ENCODE measurements around the gene AOAH.
"Not testable (repeated sequence)": the region's sequence is repeated elsewhere in the genome, so short reads cannot be mapped to it uniquely, and the experiment has no call there.

The AOAH gene

DNA sequence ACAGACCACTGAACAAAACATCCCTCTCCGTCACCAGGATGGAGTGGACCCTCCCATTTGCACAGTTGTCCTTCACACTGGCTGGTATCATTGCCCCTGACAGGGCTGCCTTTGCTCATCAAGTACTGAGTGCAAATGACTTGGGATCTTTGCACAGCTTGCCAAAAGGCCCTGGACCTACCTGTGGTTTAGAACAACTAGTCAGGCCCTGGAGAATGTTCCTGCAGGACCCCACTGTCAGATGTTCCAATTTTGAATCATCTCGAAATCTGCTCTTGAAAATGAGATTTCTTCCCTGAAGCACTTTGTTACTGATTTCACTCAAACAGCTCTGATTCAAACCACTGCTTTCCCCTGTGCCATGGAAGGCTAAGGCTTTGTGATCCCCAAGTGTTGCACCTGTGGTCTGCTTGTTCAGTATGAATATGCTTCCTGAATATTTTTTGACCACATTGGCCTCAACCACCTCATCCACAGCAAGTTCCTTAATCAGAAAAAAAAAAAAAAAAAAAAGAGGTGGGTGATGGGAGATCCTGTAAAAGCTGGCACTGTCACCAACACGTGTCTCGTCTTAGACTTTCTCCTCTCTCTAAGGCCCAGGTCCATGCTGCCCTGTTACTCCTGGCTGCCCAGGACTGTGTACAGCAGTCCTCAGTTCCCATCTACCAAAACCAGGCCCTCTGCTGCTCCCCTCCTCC, 2.7 kb upstream of the AOAH start:
- TF ChIP-seq POLR2A (IDR thresholded peaks at IDR 0.05; ENCODE audit: low read depth, low read length) (no peak), POU2F2 (IDR thresholded peaks at IDR 0.05; ENCODE audit: low read depth, low read length) (no peak), POLR2AphosphoS5 (IDR thresholded peaks at IDR 0.05; ENCODE audit: low read depth, low read length) (no peak), SPI1 (IDR thresholded peaks at IDR 0.05; ENCODE audit: low read depth, low read length) (no peak), PAX5 (IDR thresholded peaks at IDR 0.05; ENCODE audit: insufficient read depth, low read length, severe bottlenecking) (no peak), TAF1 (IDR thresholded peaks at IDR 0.05; ENCODE audit: low read depth, low read length) (no peak)
- no peak for DNase-seq (ENCODE audit: insufficient read length, low spot score)
- peak; percentile 28 for FAIRE-seq

DNA sequence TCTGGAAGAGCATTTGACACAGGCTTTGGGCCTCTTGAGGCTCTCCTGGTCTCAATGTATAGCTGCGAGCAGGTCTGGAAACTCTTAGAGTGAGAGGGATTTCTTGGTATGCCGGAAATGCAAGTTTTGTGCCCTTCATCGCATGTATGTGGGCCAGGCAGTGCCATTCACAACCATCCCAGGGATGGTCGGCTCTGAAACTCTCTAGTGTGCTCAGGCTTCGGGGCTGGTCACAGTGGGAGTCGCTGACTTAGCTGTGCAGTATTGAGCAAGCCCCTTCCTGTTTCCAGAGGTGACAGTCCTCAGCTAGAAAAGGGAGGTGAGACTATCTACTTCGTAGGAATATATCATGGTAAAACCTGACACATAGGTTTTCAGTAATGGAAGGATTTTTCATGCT, 2.0 kb upstream of the AOAH start:
- FAIRE-seq (no peak), DNase-seq (ENCODE audit: insufficient read length, low spot score) (no peak)
- TF ChIP-seq PAX5 (IDR thresholded peaks at IDR 0.05; ENCODE audit: insufficient read depth, low read length, severe bottlenecking) (no peak), POU2F2 (IDR thresholded peaks at IDR 0.05; ENCODE audit: low read depth, low read length) (no peak), POLR2AphosphoS5 (IDR thresholded peaks at IDR 0.05; ENCODE audit: low read depth, low read length) (no peak), SPI1 (IDR thresholded peaks at IDR 0.05; ENCODE audit: low read depth, low read length) (no peak), TAF1 (IDR thresholded peaks at IDR 0.05; ENCODE audit: low read depth, low read length) (no peak), POLR2A (IDR thresholded peaks at IDR 0.05; ENCODE audit: low read depth, low read length) (no peak)

DNA sequence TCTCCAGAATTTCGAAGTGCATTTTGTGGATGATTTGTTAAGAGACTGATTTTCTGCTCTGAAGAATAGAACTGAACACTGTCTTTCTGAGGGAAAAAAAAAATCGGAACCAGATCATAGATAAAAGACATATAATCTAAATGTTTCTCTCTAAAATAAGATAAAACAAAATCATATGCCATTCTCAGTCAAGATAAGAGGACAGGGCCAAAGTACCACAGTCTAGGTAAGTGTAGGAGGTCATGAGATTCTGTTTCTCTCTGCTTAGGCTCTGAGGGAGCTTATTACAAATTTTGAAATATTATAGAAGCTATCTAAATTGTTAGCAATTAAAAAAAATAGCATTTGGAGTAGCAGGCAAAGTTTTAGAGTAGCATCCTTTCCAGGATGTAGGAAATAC, 702 bp upstream of the AOAH start:
- TF ChIP-seq POLR2A (IDR thresholded peaks at IDR 0.05; ENCODE audit: low read depth, low read length) (no peak), POLR2AphosphoS5 (IDR thresholded peaks at IDR 0.05; ENCODE audit: low read depth, low read length) (no peak), TAF1 (IDR thresholded peaks at IDR 0.05; ENCODE audit: low read depth, low read length) (no peak), PAX5 (IDR thresholded peaks at IDR 0.05; ENCODE audit: insufficient read depth, low read length, severe bottlenecking) (no peak)
- no peak for FAIRE-seq
- no peak for DNase-seq (ENCODE audit: insufficient read length, low spot score)

GRCh38 chr7:36723291-36723690, 1.0 kb downstream of the AOAH start:
- DNase-seq (ENCODE audit: insufficient read length, low spot score): no peak
- no peak for TF ChIP-seq SPI1 (IDR thresholded peaks at IDR 0.05; ENCODE audit: low read depth, low read length)
- no peak for TF ChIP-seq POU2F2 (IDR thresholded peaks at IDR 0.05; ENCODE audit: low read depth, low read length)
- no peak for TF ChIP-seq TAF1 (IDR thresholded peaks at IDR 0.05; ENCODE audit: low read depth, low read length)
- TF ChIP-seq PAX5 (IDR thresholded peaks at IDR 0.05; ENCODE audit: insufficient read depth, low read length, severe bottlenecking): no peak
- no peak for TF ChIP-seq POLR2A (IDR thresholded peaks at IDR 0.05; ENCODE audit: low read depth, low read length)
- TF ChIP-seq POLR2AphosphoS5 (IDR thresholded peaks at IDR 0.05; ENCODE audit: low read depth, low read length): no peak

DNA sequence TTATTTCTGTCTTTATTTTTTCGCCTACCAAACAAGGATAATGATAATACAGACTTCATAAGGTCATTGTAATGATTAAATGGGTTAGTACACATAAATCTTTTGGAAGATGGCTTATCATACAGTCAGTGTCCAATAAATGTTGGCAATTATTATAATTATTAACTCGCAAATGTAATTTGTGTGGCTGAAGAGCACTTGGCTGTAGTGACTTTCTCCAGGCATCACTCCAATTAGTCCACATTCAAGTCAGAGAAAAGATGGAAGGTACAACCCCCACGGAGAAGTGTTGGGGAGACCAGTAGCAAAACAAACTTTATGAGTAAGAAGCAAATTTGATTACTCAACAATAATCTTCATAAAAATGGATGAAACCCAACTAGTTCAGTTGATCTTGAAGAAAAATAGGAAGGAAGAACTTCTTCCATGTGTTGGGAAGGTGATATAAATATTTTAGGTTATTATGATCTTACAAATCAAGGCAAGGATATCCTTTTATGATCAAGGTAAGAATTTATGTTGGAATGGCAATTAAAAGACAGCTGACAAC, 5.1 kb downstream of the AOAH start:
- DNase-seq (ENCODE audit: insufficient read length, low spot score) (no peak), FAIRE-seq (no peak)

More at GRCh38 chr7:36723291-36723690, 1.0 kb downstream of the AOAH start:
- FAIRE-seq: peak; percentile 31

DNA sequence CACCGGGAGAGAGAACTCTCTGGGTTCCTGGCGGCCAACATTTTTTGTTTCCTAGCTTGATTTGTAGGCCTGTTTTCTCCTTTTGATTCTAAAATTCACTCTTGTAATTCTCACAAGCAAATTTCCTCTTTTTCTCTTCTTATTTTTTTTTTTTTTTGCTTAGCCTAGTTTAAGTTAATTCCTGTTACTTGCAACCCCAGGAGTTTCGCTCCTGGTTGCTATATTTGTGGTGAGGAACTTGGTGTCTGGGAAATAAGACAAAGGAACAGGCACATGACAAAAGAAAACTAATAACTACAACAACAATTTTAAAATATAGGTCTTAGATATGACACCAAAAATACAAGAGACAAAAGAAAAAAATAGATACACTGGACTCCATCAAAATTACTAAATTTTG, 6.7 kb downstream of the AOAH start:
- DNase-seq (ENCODE audit: insufficient read length, low spot score) (no peak), FAIRE-seq (no peak)
- TF ChIP-seq SPI1 (IDR thresholded peaks at IDR 0.05; ENCODE audit: low read depth, low read length): no peak
- TF ChIP-seq POLR2A (IDR thresholded peaks at IDR 0.05; ENCODE audit: low read depth, low read length): no peak
- TF ChIP-seq TAF1 (IDR thresholded peaks at IDR 0.05; ENCODE audit: low read depth, low read length): no peak
- TF ChIP-seq PAX5 (IDR thresholded peaks at IDR 0.05; ENCODE audit: insufficient read depth, low read length, severe bottlenecking): no peak
- no peak for TF ChIP-seq POU2F2 (IDR thresholded peaks at IDR 0.05; ENCODE audit: low read depth, low read length)
- TF ChIP-seq POLR2AphosphoS5 (IDR thresholded peaks at IDR 0.05; ENCODE audit: low read depth, low read length): no peak

More for the DNA sequence above, 5.1 kb downstream of the AOAH start:
- no peak for TF ChIP-seq PAX5 (IDR thresholded peaks at IDR 0.05; ENCODE audit: insufficient read depth, low read length, severe bottlenecking)

DNA sequence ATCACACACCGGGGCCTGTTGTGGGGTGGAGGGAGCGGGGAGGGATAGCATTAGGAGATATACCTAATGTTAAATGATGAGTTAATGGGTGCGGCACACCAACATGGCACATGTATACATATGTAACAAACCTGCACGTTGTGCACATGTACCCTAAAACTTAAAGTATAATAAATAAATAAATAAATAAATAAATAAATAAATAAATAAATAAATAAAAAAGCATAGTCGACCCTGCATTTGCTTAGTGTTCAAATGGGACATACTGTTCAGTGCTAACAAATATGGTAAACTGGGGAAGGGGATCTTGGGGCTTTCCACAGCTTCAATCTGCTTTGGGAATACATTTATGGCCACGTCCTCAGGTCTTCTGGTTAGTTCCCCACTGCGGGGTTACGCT, 7.5 kb downstream of the AOAH start:
- FAIRE-seq; DNase-seq (ENCODE audit: insufficient read length, low spot score): not testable (repeated sequence)

DNA sequence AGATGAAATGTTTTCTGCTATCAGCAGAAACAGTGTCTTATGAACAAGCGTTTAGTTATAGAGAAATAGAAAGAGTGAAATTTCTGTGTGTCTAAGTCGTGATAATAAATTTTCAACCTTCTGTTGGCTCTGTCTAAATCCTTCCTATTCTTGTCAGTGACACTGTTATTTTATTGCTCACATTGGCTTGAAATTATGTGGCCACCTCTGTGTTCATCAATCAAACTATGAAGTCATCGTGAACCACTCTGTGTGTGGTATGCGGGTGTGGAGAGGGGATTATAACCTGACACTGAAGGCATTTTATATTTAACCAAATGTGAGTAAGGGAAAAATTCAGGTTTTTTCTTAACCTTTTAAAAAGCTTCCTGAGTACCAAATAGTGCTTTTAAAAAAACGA, 12.3 kb downstream of the AOAH start:
- DNase-seq (ENCODE audit: insufficient read length, low spot score): no peak
- no peak for TF ChIP-seq POLR2A (IDR thresholded peaks at IDR 0.05; ENCODE audit: low read depth, low read length)
- no peak for TF ChIP-seq PAX5 (IDR thresholded peaks at IDR 0.05; ENCODE audit: insufficient read depth, low read length, severe bottlenecking)
- no peak for TF ChIP-seq POU2F2 (IDR thresholded peaks at IDR 0.05; ENCODE audit: low read depth, low read length)
- no peak for TF ChIP-seq TAF1 (IDR thresholded peaks at IDR 0.05; ENCODE audit: low read depth, low read length)
- no peak for TF ChIP-seq SPI1 (IDR thresholded peaks at IDR 0.05; ENCODE audit: low read depth, low read length)
- no peak for FAIRE-seq

DNA sequence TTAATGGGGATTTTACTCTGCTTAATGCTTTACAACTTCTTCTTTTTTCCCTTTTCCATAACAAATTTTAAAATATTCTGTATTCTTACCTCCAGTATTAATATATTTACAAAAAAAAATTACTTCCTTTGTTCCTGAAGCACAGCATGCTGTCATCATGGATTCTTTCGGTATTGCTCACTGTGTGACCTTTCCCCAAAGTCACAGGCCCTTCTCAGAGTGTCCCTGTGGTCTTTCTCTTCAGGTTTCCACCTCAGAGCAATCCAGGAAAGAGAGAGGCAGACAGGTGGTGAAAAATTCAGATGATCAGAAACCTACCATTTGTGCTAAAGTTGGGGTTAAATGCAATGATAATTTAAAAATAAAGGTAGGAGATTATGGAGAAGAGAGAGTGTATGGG, 13.0 kb downstream of the AOAH start:
- FAIRE-seq (no peak), DNase-seq (ENCODE audit: insufficient read length, low spot score) (no peak)
- TF ChIP-seq SPI1 (IDR thresholded peaks at IDR 0.05; ENCODE audit: low read depth, low read length) (no peak), POLR2A (IDR thresholded peaks at IDR 0.05; ENCODE audit: low read depth, low read length) (no peak), POLR2AphosphoS5 (IDR thresholded peaks at IDR 0.05; ENCODE audit: low read depth, low read length) (no peak), POU2F2 (IDR thresholded peaks at IDR 0.05; ENCODE audit: low read depth, low read length) (no peak), PAX5 (IDR thresholded peaks at IDR 0.05; ENCODE audit: insufficient read depth, low read length, severe bottlenecking) (no peak), TAF1 (IDR thresholded peaks at IDR 0.05; ENCODE audit: low read depth, low read length) (no peak)

DNA sequence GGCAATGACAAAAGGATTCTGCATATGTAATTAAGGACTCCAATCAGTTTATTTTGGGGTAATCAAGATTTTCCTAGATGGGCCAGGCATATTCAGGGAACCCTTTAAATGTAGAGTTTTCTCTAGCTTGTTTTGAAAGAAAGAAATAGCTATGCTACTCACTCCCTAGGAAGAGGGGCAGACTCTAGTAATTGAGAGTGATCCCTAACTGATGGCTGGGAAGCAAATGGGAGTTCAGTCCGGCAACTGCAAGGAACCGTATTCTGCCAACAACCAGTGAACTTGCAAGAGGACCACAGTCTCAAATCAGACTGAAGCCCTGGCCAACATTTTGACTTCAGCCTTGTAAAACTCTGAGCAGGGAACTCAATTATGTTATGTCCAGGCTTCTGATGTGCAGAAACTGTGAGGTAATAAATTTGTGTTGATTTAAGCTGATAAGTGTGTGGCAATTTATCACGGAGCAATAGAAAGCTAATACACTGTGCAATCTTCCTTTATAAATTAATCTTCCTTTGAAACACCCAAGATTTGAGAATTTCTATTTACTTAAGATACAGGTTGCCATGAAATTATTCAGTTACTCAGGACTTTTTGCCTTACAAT, 14.0 kb downstream of the AOAH start:
- TF ChIP-seq PAX5 (IDR thresholded peaks at IDR 0.05; ENCODE audit: insufficient read depth, low read length, severe bottlenecking) (no peak), TAF1 (IDR thresholded peaks at IDR 0.05; ENCODE audit: low read depth, low read length) (no peak), SPI1 (IDR thresholded peaks at IDR 0.05; ENCODE audit: low read depth, low read length) (no peak), POU2F2 (IDR thresholded peaks at IDR 0.05; ENCODE audit: low read depth, low read length) (no peak), POLR2AphosphoS5 (IDR thresholded peaks at IDR 0.05; ENCODE audit: low read depth, low read length) (no peak), POLR2A (IDR thresholded peaks at IDR 0.05; ENCODE audit: low read depth, low read length) (no peak)
- FAIRE-seq (no peak), DNase-seq (ENCODE audit: insufficient read length, low spot score) (no peak)
